Astrocyte of the hippocampus (primary cell): Measurements from ENCODE around the gene SNX2.
"Not testable (repeated sequence)": the region's sequence is repeated elsewhere in the genome, so short reads cannot be mapped to it uniquely, and the experiment has no call there.

ENCODE experiments used
- DNase-seq: peaks from one replicate; pipeline ENCODE4 v3.0.0; 2011; ENCODE audit warnings: low read depth, low spot score

The SNX2 gene

DNA sequence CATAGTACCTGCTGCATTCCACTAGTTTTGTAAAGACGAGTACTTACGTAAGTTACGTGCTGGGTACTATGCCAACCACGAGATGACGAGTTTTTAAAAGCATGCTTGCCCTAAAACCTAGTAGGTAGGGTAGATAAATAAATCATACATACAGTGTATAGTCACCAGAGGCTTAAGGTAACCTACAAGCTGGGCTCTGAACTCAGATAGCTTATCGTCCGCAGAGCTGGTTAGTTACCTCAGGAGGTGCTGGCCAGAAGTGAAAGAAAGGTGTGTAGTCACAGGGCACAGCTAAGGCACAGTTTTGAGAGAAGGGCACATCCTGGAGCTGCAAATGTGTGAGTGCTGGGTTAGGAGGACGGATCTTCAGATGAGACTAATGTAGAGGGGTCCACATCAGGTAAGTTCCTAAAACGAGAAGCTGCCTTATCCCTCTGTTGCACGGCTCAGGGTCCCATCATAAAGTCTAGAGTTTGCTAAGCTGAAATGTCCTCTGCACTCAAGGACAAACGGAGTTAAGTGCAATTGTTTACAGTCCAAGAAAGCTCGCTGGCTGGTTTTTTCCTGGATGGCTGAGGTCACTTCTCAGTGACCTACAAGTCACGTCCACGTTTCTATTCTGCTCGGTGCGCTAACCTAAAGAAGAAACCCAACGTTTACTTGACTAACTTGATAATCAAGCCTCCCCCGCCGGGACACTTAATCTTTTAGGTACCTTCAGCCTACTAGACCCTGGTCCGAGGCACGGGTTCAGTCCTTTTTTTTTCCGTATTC is 69.4 kb downstream of the SNX2 start:
- peak; percentile 1 for DNase-seq

DNA sequence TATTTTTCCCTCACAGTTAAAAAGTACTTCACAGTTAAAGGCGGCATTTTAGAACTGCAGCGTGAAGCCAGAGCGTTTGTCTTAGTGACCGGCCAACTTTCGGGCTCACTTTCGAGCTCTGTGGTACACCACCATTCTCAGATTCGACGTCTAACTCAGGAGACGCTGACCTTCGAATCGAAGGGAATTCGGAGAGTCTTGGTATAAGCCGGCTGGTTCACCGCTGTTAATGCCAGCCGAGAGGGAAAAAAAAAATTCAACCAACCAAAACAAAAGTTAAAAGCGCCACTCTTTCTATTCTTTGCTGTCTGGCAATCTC is 70.0 kb downstream of the SNX2 start:
- no peak for DNase-seq

DNA sequence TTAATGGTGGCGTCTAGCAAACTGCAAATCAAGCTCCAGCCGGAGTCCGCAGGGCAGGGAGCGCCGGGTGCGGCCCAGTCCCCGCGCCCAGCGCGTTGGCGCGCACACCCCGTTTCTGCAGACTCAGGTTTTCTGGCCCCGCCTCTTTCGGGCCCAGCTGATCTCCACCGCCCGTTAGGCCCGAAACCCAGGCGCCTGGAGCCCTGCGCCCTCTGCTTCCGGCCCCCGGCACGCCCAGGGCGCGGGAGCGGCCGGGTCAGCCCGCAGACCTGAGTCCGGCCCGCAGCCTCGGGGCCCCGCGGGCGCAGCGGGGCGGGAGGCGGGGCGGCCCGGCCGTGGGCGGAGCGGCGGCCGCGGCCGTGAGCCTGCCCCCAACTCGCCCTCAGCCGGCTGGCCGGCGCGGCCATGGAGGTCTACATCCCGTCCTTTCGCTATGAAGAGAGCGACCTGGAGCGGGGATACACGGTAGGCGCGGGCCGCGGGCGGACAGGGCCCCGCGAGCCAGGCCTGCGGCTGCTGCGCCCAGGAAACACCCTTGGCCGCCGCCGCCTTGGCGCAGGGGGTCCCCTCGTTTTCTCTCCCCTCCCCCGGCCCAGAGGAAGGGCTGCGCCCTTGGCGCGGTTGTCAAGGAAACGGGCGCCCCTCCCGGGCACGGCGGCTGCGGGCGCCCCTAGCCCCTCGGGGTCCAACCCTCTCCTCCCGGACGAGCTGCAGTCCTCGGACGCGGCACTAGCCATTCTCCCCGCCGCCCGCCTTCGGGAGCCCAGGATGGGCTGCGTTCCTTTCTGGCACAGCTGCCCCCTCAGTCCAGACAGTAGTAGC is 70.6 kb downstream of the SNX2 start, which contains the start of gene SNX24:
Gene SNX24, plus strand, starts transcription at position 385 of the 822 bp plus-strand sequence. Its CDS starts 21 bp downstream, at position 406.
- DNase-seq, result peak; percentile 87

DNA sequence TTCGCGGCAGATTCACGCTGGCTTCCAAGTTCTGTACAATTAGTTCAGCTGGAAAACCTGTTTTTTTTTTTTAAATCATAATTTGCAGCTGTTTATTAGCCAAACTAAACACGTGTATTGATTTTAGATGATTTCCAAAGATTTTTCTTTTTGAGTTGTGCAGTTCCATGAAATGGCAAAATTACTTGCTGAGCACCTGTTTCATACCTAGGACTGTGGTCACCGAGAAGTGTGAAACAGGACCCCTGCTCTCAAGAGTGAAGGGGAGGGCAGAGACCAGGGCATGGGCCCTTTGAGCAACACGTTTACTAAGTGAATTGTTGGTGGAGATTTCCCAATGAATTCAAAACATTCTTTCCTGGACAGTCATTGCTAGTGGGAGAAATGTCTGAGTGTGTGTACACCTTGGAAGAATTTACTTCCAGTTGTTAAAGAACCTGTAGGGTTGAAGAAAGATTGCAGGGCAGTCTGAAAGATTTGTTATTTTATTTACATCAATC is 71.2 kb downstream of the SNX2 start:
- DNase-seq, result peak; percentile 75

DNA sequence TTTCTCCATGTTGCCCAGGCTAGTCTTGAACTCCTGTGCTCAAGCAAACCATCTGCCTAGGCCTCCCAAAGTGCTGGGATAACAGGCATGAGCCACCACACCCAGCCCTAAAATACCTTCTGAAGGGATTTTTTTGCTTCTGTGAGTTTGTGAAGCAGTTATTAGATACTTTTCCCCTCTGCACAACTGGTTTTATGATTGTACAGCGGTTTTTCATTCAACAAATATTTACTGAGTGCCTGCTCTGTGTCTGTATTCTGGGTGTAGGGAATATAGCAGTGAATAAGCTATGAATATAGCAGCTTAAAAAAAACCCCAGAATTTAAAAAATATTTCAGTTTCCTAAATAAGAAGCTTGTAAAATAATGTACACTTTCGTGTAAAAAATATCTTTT is 72.8 kb downstream of the SNX2 start:
- no peak for DNase-seq

DNA sequence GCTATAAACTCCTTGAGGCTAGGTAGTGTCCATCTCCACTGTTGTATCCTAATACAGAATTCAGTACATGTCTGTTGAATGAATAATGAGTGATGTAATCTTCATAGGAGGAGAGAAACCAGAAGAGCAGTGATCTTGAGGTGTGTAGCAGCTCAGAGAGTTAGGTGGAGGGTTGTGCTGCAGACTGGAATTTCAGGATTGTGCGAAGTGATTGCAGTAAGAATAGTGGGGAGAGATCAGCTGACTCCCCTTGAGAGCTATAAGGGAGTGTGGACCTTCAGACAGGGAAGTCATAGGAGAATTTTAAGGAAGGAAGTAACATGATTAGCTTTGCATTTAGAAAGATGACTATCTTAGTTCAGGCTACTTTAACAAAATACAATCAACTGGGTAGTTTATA is 74.9 kb downstream of the SNX2 start:
- peak; percentile 14 for DNase-seq

DNA sequence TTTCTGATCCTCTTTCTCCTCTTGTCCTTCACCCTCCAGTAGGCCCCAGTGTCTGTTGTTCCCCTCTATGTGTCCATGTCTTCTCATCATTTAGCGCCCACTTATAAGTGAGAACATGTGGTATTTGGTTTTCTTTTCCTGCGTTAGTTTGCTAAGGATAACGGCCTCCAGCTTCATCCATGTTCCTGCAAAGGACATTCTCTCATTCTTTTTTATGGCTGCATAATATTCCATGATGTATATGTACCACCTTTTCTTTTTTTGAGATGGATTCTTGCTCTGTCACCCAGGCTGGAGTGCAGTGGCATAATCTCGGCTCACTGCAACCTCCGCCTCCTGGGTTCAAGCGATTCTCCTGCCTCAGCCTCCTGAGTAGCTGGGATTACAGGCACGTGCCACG is 82.7 kb downstream of the SNX2 start:
- DNase-seq, result not testable (repeated sequence)

DNA sequence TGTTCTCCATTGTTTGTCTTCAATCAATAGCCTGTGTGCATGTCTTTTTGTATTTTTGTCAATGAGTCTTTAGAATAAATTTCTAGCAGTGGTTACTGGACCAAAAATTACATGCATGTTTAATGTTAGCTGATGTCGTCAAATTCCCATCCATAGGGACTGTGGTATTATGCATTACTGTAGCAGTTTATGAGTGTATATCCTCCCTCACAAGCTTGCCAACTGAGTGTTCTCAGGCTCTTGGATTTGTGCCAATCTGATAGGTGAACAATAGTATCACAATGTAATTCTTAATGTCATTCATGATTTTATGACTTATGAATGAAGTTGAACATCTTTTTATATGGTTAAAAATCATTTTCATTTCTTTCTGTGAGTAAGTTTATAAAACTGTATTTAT is 83.6 kb downstream of the SNX2 start:
- no peak for DNase-seq

DNA sequence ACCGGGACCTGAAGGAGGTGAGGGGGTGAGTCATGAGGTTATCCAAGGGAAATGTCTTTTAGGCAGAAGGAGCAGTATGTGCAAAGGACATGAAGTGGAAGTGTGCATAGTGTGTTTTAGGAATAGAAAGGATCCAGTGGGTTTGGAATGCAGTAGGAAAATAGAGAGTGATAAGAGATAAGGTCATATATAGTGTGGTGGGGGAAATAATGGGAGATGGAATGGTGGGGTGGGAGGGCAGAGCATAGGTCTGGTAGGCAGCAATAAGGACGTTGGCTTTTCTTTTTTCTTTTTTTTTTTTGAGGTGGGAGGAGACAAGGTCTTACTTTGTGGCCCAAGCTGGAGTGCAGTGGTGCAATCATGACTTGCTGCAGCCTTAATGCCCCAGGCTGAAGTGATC is 88.4 kb downstream of the SNX2 start:
- DNase-seq, result no peak

DNA sequence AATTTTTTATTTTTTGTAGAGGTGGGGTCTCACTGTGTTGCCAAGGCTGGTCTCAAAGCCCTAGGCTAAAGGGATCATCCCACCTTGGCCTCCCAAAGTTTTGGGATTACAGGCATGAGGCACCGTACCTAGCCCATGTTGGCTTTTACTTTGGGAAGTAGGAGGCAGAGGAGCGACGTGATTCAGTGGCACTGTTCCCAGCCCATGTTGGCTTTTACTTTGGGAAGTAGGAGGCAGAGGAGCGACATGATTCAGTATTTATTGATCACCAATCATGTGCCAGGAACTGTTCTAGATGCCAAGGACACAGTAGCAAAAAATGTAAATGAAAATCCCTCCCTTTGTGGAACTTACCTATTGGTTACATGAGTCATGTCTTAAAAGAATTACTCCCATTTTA is 88.8 kb downstream of the SNX2 start:
- no peak for DNase-seq

DNA sequence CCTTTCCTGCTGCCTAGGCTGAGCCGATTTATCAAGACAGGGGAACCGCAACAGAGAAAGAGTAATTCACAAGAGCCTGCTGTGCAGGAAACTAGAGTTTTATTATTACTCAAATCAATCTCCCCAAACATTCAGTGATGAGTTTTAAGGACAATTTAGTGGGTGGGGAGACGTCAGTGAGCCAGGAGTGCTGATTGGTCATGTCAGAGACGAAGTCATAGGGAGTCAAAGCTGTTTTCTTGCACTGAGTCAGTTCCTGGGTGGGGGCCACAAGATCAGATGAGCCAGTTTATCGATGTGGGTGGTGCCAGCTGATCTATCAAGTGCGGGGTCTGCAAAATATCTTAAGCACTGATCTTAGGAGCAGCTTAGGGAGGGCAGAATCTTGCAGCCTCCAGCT is 89.5 kb downstream of the SNX2 start:
- DNase-seq, result no peak

DNA sequence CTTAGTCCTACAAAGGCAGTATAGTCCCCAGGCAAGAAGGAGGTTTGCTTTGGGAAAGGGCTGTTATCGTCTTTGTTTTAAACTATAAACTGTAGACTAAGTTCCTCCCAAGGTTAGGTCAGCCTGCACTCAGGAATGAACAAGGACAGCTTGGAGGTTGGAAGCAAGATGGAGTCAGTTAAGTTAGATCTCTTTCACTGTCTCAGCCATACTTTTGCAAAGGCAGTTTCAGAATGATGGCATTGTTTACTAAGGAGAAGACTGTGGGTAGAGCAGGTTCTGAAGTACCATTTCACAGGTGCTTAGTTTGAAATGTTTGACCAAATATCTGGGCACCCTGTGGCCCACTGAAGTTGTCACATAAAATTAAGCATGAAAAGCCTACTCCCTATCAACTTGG is 90.0 kb downstream of the SNX2 start:
- no peak for DNase-seq

DNA sequence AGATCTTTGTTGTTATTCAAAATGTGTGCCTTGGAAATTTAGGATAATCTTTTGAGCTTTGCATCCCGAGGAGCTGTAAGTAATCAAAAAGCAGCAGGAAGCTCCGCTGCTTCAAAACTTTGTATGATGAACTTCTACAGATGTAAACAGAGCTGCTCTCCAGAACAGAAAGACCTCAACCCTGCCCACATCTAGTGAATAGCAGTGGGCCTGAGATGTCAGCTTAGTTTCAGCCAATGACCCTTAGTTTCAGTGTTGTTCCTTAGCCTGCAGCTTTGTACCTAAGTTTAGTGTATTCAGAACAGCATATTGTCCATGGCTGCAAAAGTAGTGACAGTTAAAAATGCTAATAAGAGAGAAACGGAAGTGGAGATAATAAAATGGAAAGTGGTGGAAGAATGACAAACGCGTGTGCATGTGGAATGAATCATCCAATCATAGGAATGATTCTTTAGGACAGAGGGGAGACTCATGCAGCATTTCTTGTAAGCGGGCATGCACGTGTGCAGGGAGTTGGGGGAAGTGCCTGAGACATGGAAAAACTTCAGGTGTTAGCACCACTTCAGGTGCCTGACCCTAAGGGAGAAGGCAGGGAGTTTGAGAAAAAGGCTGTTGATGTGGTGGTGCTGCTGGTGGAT is 95.5 kb downstream of the SNX2 start:
- peak; percentile 40 for DNase-seq

DNA sequence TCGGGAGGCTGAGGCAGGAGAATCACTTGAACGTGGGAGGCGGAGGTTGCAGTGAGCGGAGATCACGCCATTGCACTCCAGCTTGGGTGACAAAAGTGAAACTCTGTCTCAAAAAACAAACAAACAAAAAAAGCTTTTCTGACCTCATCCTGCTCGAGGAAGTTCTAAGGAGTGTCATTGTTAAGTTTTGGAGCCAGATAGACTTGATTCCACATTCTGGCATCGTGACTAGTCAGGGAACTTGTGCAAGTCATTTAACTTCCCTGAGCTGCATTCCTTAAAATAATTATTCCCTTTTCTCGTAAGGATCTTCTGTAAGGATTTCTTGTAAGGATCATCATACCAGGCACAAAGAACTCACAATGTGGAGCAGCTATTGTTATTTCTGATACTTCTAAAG is 96.8 kb downstream of the SNX2 start:
- peak; percentile 16 for DNase-seq

DNA sequence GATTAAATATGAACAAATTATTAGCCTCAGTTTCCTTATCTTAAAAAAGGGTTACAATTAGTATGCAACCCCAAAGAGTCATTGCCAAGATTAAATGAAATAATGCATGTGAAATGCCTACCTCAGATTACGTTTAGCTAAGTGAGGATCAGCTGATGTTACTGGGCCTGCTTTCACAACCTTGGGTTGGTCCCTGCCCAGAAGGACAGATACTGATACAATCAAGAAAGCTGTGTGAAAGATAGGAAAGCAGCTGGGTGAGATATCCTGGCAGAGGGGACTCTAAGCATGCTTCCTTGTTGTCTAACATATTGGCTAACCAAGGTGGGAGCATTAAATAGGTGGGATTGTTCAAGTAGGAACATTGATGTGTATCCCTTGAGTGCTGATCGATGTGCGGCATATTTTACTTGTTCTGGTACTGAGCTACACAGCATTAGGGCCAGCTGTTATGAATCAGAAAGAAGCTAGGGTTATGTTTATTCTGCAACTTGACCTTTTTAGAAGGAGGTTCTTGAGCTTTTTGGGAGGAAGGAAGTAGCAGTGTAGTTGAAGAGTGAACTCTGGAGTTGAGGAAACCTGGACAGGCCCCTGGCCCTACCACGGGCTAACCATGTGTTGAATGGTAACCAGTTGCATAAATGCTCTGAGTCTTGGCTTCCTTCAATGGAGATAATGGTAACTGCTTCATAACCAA is 99.4 kb downstream of the SNX2 start:
- no peak for DNase-seq

DNA sequence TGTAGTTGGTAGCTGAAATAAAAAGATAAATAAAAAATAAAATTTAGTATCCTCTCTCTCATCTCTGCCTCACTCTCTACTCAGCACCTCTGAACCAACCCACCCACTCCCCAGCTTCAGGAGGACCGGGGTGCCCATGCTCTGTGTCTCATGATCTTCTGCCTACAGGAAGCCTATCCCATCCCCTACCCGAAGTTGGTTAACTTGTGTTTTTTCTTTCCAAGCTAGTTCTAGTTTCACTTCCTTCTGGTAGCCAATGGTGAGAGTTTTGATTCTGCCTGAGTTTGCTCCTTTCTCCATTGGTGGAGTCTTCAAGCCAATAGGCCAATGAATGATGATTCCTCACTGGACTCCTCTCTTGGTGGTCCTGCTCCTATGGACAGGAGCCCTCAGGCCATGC is 102.6 kb downstream of the SNX2 start:
- no peak for DNase-seq

DNA sequence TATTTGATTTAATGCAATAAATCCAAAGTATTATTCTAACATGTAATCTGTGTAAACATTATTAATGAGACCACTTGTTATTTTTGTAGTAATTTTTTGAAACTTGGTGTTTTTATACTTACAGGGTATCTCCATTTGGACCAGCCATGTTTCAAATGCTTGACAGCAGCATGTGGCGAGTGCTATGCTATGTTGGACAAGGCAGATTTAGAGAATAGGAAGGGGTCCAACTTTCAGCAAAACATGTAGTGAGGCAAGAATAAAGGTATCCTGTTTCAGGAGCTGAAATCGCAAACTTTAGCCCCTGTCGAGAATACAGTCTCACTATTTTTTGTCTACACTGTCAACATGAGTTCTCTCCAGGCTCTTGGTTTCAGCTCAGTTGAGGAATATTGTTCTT is 104.2 kb downstream of the SNX2 start:
- DNase-seq, result no peak
